Stomach (tissue), 9 donors: ENCODE data around the gene MALRD1. TPM values are rescaled to one million over a fixed set of nuclear protein-coding genes. Genes with fewer than 3 reads are reported as not detected.

Source experiments
- DNase-seq, 2 donors: peaks; one replicate each; pipeline versions ENCODE4 v3.0.0 to v3.0.0-alpha.2; 2013 to 2019
- H3K27ac ChIP-seq, 5 donors: fragments of 200-600 bp in 4 of 5; sonication (generic) in 4 of 5; one replicate each; pipeline ENCODE4 v1.5.1; 2013 to 2019; ENCODE audit warnings: mild to moderate bottlenecking in 1 of 5, moderate library complexity in 1 of 5
- H3K27me3 ChIP-seq, 3 donors: fragments of 200-600 bp; sonication (generic); one replicate each; pipeline ENCODE4 v1.5.1; 2017 to 2019; ENCODE audit warnings: mixed run types in 1 of 3
- H3K36me3 ChIP-seq, 4 donors: fragments of 200-600 bp; sonication (generic); 1 replicate in 3 of 4; 2 replicates in 1 of 4; pipeline ENCODE4 v1.5.1; 2016 to 2019
- H3K4me1 ChIP-seq, 4 donors: fragments of 200-600 bp; sonication (generic); one replicate each; pipeline ENCODE4 v1.5.1; 2016 to 2019
- H3K4me3 ChIP-seq, 4 donors: fragments of 200-600 bp; sonication (generic) in 3 of 4; one replicate each; pipeline ENCODE4 v1.5.1; 2016 to 2019; ENCODE audit warnings: mild to moderate bottlenecking in 1 of 4
- H3K9me3 ChIP-seq, 4 donors: fragments of 200-600 bp; sonication (generic); one replicate each; pipeline ENCODE4 v1.5.1; 2016 to 2019
- CTCF ChIP-seq, 7 experiments: fragments of 450-650 bp in 4 of 7; fragments of 200-600 bp in 3 of 7; sonication (generic) in 3 of 7; IDR thresholded peaks; one replicate each; pipeline ENCODE4 v1.5.1; 2016 to 2019; ENCODE audit warnings: antibody characterized with exemption in 7 of 7, control low read depth in 2 of 7, mild to moderate bottlenecking in 1 of 7
- EP300 ChIP-seq: sonication (generic); formaldehyde crosslinking; IDR thresholded peaks from one replicate; pipeline ENCODE4 v1.6.1; 2017; ENCODE audit warnings: antibody characterized with exemption
- POLR2A ChIP-seq, 4 donors: fragments of 450-650 bp; IDR thresholded peaks; one replicate each; pipeline ENCODE4 v1.6.1; 2016; ENCODE audit warnings: antibody characterized with exemption in 4 of 4, control low read depth in 2 of 4, mild to moderate bottlenecking in 1 of 4, moderate library complexity in 1 of 4
- POLR2AphosphoS5 ChIP-seq, 3 donors: sonication (generic); formaldehyde crosslinking; IDR thresholded peaks; one replicate each; pipeline ENCODE4 v1.6.1; 2016; ENCODE audit warnings: antibody characterized with exemption in 3 of 3
- WGBS, 5 donors: extraction: QIAGEN DNeasy Blood & Tissue Kit in 3 of 5; methylation state at CpG; one replicate each; pipeline versions ENCODE4 v1.1.5 to v1.1.7; 2013 to 2018; 5-methylcytosine and 5-hydroxymethylcytosine counted together
- intact Hi-C: fragments of 100-400 bp; cut with DNase I; formaldehyde crosslinking; loops from one replicate; pipeline ENCODE4 v1.15.1; 2023; ENCODE audit warnings: low total_unique reads
- polyA plus RNA-seq, 3 donors: library from polyadenylated mRNA; stranded (reverse); fragments of 200-250 nt; gene quantifications; one replicate each; pipeline ENCODE4 v1.2.3, GENCODE V29; 2013
- total RNA-seq, 5 donors: library from RNA; depleted of rRNA; stranded (reverse); fragments of >200 nt; gene quantifications; one replicate each; pipeline versions ENCODE4 v1.1.0 to v1.2.3, GENCODE V29; 2014 to 2016
- donor health status: healthy with polysubstance abuse.
- donor health status: Bipolar disorder and iron deficiency.
- donor health status: healthy.

Gene MALRD1
- total and polyA plus RNA-seq, 8 donors, result 0.10 to 9.7 (median 0.94) TPM; not detected in 2

GRCh38 chr10:19058046-19058445, 9.4 kb downstream of the MALRD1 start:
- TF ChIP-seq POLR2AphosphoS5 (IDR thresholded peaks at IDR 0.05) (no peak), CTCF (IDR thresholded peaks at IDR 0.05) (no peak), POLR2A (IDR thresholded peaks at IDR 0.05) (no peak), EP300 (no peak)
- H3K27ac ChIP-seq, result no peak overlapping the region
- no peak overlapping the region for H3K4me3 ChIP-seq
- H3K36me3 ChIP-seq, result no peaks in the 10 kb centered on the region
- no peaks in the 10 kb centered on the region for H3K27me3 ChIP-seq
- peaks cover 0 to 6% (median 3%) of the 10 kb centered on the region in 4 donors for H3K9me3 ChIP-seq
- WGBS, 5 donors, result 45 to 65% (median 59%) methylated on average over 4 of the region's 4 CpGs
- no peak for DNase-seq
- H3K4me1 ChIP-seq, result no peaks in the 10 kb centered on the region
- intact Hi-C loops, result no loop called here

- H3K36me3 ChIP-seq, result no peaks in the 10 kb centered on the region
- H3K4me1 ChIP-seq, result no peaks in the 10 kb centered on the region
- intact Hi-C loops, result no loop called here
- peaks cover 0 to 11% (median 5%) of the 10 kb centered on the region in 4 donors for H3K9me3 ChIP-seq
- DNase-seq, result no peak
- no peak for TF ChIP-seq EP300
- TF ChIP-seq POLR2A (IDR thresholded peaks at IDR 0.05), result no peak
- TF ChIP-seq POLR2AphosphoS5 (IDR thresholded peaks at IDR 0.05), result no peak
- TF ChIP-seq CTCF (IDR thresholded peaks at IDR 0.05), result no peak
- no peaks in the 10 kb centered on the region for H3K27me3 ChIP-seq
- no peak overlapping the region for H3K4me3 ChIP-seq
- no peak overlapping the region for H3K27ac ChIP-seq
- WGBS, 5 donors, result 81 to 89% (median 84%) methylated on average over 6 of the region's 6 CpGs
Observed at GRCh38 chr10:19063986-19064385, 15.4 kb downstream of the MALRD1 start.

- H3K4me1 ChIP-seq, result no peaks in the 10 kb centered on the region
- H3K27ac ChIP-seq, result no peak overlapping the region
- 68 to 77% (median 74%) methylated on average over 7 of the region's 7 CpGs for WGBS, 5 donors
- no peaks in the 10 kb centered on the region for H3K9me3 ChIP-seq
- intact Hi-C loops, result no loop called here
- H3K4me3 ChIP-seq, result no peak overlapping the region
- TF ChIP-seq CTCF (IDR thresholded peaks at IDR 0.05) (no peak), POLR2A (IDR thresholded peaks at IDR 0.05) (no peak), EP300 (no peak), POLR2AphosphoS5 (IDR thresholded peaks at IDR 0.05) (no peak)
- H3K36me3 ChIP-seq, result no peaks in the 10 kb centered on the region
- no peaks in the 10 kb centered on the region for H3K27me3 ChIP-seq
- no peak for DNase-seq
Observed at GRCh38 chr10:19071946-19072345, 23.3 kb downstream of the MALRD1 start.

- DNase-seq, result no peak
- H3K4me1 ChIP-seq, result no peaks in the 10 kb centered on the region
- H3K36me3 ChIP-seq, result no peaks in the 10 kb centered on the region
- no peaks in the 10 kb centered on the region for H3K27me3 ChIP-seq
- intact Hi-C loops, result no loop called here
- TF ChIP-seq POLR2A (IDR thresholded peaks at IDR 0.05) (no peak), EP300 (no peak), CTCF (IDR thresholded peaks at IDR 0.05) (no peak), POLR2AphosphoS5 (IDR thresholded peaks at IDR 0.05) (no peak)
- no peak overlapping the region for H3K27ac ChIP-seq
- peaks cover 0 to 18% (median 10%) of the 10 kb centered on the region in 4 donors for H3K9me3 ChIP-seq
- no peak overlapping the region for H3K4me3 ChIP-seq
Observed at GRCh38 chr10:19077276-19077675, 28.7 kb downstream of the MALRD1 start.
